NT2/D1 (cell line): ENCODE data around the gene SDF4.

Experiments used
- SUZ12 ChIP-seq: IDR thresholded peaks from 2 replicates; pipeline ENCODE4 v1.6.1; 2011; ENCODE audit not compliant: insufficient read length, insufficient read depth; ENCODE audit errors: extremely low read depth
- YY1 ChIP-seq: IDR thresholded peaks from 2 replicates; pipeline ENCODE4 v1.6.1; 2011; ENCODE audit not compliant: insufficient read length, insufficient read depth
- ZNF274 ChIP-seq: IDR thresholded peaks from 2 replicates; pipeline ENCODE4 v1.6.1; 2011; ENCODE audit warnings: mild to moderate bottlenecking, low read depth, low read length

DNA sequence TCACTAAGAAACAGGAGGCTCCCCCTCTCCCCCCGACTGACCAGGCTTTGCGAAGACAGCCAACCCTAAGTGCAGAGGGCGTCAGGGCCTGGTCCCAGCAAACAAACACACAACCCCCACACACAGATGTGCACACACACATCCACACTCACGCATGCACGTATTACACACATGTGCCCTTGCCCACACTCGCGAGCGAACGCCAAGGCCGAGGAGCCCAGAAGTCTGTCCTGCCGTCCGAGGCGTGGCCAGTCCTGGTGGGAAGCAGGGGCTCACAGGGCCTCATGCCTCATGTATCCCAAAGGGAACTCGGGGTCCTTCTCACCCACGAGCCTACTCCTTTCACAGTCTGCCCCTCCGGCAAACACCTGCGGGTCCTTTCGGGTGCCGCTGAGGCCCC, 2.0 kb downstream of the SDF4 start:
- no peak for TF ChIP-seq YY1
- TF ChIP-seq SUZ12, result no peak
- no peak for TF ChIP-seq ZNF274
